ENCODE results near the gene NOX3. TPM values are rescaled to one million over a fixed set of nuclear protein-coding genes. Genes with fewer than 3 reads are reported as not detected.

Gene NOX3
- total and polyA plus RNA-seq, 2 experiments from 2014 or later = not detected

- H3K4me1 ChIP-seq (ENCODE audit: insufficient read depth) = no peaks in the 10 kb centered on the region
- H3K4me3 ChIP-seq = no peak overlapping the region
- no peaks in the 10 kb centered on the region for H4K20me1 ChIP-seq (ENCODE audit: insufficient read depth, poor library complexity, severe bottlenecking)
- H3K27ac ChIP-seq = no peak overlapping the region
- no peak overlapping the region for H3K4me2 ChIP-seq
- H3K9me2 ChIP-seq (replicated peaks; ENCODE audit: insufficient read depth) = no peaks in the 10 kb centered on the region
- no peaks in the 10 kb centered on the region for H3K36me3 ChIP-seq (replicated peaks; ENCODE audit: insufficient read depth, low read depth)
- no peaks in the 10 kb centered on the region for H3K27me3 ChIP-seq
- TF ChIP-seq EZH2phosphoT487 (IDR thresholded peaks at IDR 0.05; ENCODE audit: low read depth, severe bottlenecking, unreplicated experiment) (no peak), EZH2 (IDR thresholded peaks at IDR 0.05; ENCODE audit: borderline replicate concordance) (no peak), CTCF (IDR thresholded peaks at IDR 0.05; ENCODE audit: poor library complexity) (no peak)
- DNase-seq (ENCODE audit: low spot score) = no peak
- H3K79me2 ChIP-seq = no peaks in the 10 kb centered on the region
- no peak overlapping the region for H2AFZ ChIP-seq
- no peaks in the 10 kb centered on the region for H3K9me3 ChIP-seq (ENCODE audit: low read depth)
- WGBS (ENCODE audit: low lambda C conversion rate, missing lambda C conversion rate) = 89% methylated on average over 13 of the region's 13 CpGs
Measured at GRCh38 chr6:155434829-155435423, 20.7 kb downstream of the NOX3 start.

DNA sequence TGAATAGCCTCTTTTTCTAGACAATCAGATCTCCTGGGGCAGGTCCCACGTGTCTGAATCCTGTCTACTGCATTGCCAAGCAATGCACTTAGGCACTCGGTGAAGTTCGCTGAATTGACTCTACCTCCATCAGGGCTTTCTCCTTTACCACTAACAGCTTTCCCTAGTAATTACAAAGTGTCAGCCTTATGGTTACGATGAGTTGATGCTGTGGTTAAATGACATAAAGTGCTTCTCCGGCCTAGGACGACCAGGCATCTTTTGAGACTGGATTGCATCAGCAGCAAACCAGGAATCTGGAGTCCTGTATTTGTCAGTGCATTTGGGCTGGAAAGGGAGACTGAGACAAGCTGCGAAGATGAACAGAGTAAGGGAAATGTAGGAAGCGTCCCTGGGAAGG is 21.5 kb downstream of the NOX3 start:
- no peak overlapping the region for H3K27ac ChIP-seq
- 79% methylated on average over 8 of the region's 8 CpGs for WGBS (ENCODE audit: low lambda C conversion rate, missing lambda C conversion rate)
- no peaks in the 10 kb centered on the region for H3K9me2 ChIP-seq (replicated peaks; ENCODE audit: insufficient read depth)
- H3K27me3 ChIP-seq = no peaks in the 10 kb centered on the region
- no peaks in the 10 kb centered on the region for H3K36me3 ChIP-seq (replicated peaks; ENCODE audit: insufficient read depth, low read depth)
- no peak overlapping the region for H3K4me3 ChIP-seq
- no peak for DNase-seq (ENCODE audit: low spot score)
- H3K79me2 ChIP-seq = no peaks in the 10 kb centered on the region
- no peaks in the 10 kb centered on the region for H3K9me3 ChIP-seq (ENCODE audit: low read depth)
- H3K4me1 ChIP-seq (ENCODE audit: insufficient read depth) = no peaks in the 10 kb centered on the region
- TF ChIP-seq CTCF (IDR thresholded peaks at IDR 0.05; ENCODE audit: poor library complexity) (no peak), EZH2 (IDR thresholded peaks at IDR 0.05; ENCODE audit: borderline replicate concordance) (no peak), EZH2phosphoT487 (IDR thresholded peaks at IDR 0.05; ENCODE audit: low read depth, severe bottlenecking, unreplicated experiment) (no peak)
- H3K4me2 ChIP-seq = no peak overlapping the region
- no peak overlapping the region for H2AFZ ChIP-seq
- no peaks in the 10 kb centered on the region for H4K20me1 ChIP-seq (ENCODE audit: insufficient read depth, poor library complexity, severe bottlenecking)

GRCh38 chr6:155432293-155432692 is 23.3 kb downstream of the NOX3 start:
- no peak overlapping the region for H3K4me2 ChIP-seq

More at GRCh38 chr6:155432293-155432692, 23.3 kb downstream of the NOX3 start:
- Histone ChIP-seq H3K9me3 (ENCODE audit: low read depth) (no peaks in the 10 kb centered on the region), H2AFZ (no peak overlapping the region), H3K79me2 (no peaks in the 10 kb centered on the region), H3K36me3 (replicated peaks; ENCODE audit: insufficient read depth, low read depth) (no peaks in the 10 kb centered on the region), H3K27ac (no peak overlapping the region), H3K4me3 (no peak overlapping the region), H3K9me2 (replicated peaks; ENCODE audit: insufficient read depth) (no peaks in the 10 kb centered on the region), H3K4me1 (ENCODE audit: insufficient read depth) (no peaks in the 10 kb centered on the region), H3K27me3 (no peaks in the 10 kb centered on the region), H4K20me1 (ENCODE audit: insufficient read depth, poor library complexity, severe bottlenecking) (no peaks in the 10 kb centered on the region)
- 92% methylated on average over 5 of the region's 5 CpGs for WGBS (ENCODE audit: low lambda C conversion rate, missing lambda C conversion rate)
- no peak for TF ChIP-seq EZH2phosphoT487 (IDR thresholded peaks at IDR 0.05; ENCODE audit: low read depth, severe bottlenecking, unreplicated experiment)
- no peak for TF ChIP-seq EZH2 (IDR thresholded peaks at IDR 0.05; ENCODE audit: borderline replicate concordance)
- TF ChIP-seq CTCF (IDR thresholded peaks at IDR 0.05; ENCODE audit: poor library complexity) = no peak
- DNase-seq (ENCODE audit: low spot score) = no peak
